B cell (primary cell): ENCODE data around the gene NPAS2. TPM values are rescaled to one million over a fixed set of nuclear protein-coding genes. Genes with fewer than 3 reads are reported as not detected.

Experiments used
- ATAC-seq: fragments of 200-7000 bp; cut with Tn5 transposase; one replicate; pipeline ENCODE4 v1.10.0; 2021; ENCODE audit warnings: low read depth, mild to moderate bottlenecking, moderate number of reproducible peaks, moderate library complexity
- CTCF ChIA-PET: fragments of 350-600 bp; sonication (Branson Sonifier 250); formaldehyde crosslinking; loops from one replicate; lab custom pipeline; 2021; ENCODE audit warnings: antibody characterized with exemption, inconsistent platforms; lab: Charles Lee
- POLR2A ChIA-PET: fragments of 350-600 bp; sonication (Branson Sonifier 250); formaldehyde crosslinking; loops from one replicate; lab custom pipeline; 2021; ENCODE audit warnings: antibody characterized with exemption; lab: Charles Lee
- DNase-seq: peaks from one replicate; pipeline ENCODE4 v3.0.0; 2013
- H2AFZ ChIP-seq: 2 replicates; pipeline ENCODE4 v1.6.1; 2012; ENCODE audit warnings: mild to moderate bottlenecking, low read depth, low read length; ENCODE audit not compliant: insufficient read depth, poor library complexity, severe bottlenecking
- H3K27ac ChIP-seq, 2 donors: 1 replicate in 1 of 2; 2 replicates in 1 of 2; pipeline ENCODE4 v1.5.1; 2012 to 2013; ENCODE audit warnings: low read length in 2 of 2, mild to moderate bottlenecking in 2 of 2, moderate library complexity in 1 of 2
- H3K27me3 ChIP-seq, 4 experiments: fragments of 200-600 bp in 1 of 4; sonication (generic) in 1 of 4; replicated peaks in 1 of 4; 1 replicate in 2 of 4; 2 replicates in 2 of 4; pipeline versions ENCODE4 v1.6.1 to v1.7.0; 2013 to 2016; ENCODE audit warnings: low read length in 3 of 4, mild to moderate bottlenecking in 2 of 4, mixed read lengths in 1 of 4, moderate library complexity in 1 of 4; ENCODE audit not compliant: insufficient read depth in 4 of 4, control insufficient read depth in 3 of 4; ENCODE audit errors: control extremely low read depth in 1 of 4
- H3K36me3 ChIP-seq, 2 experiments: replicated peaks in 1 of 2; 1 replicate in 1 of 2; 2 replicates in 1 of 2; pipeline versions ENCODE4 v1.6.1 to v1.7.1; 2013; ENCODE audit warnings: low read length in 1 of 2; ENCODE audit not compliant: insufficient read depth in 2 of 2, control insufficient read depth in 1 of 2; ENCODE audit errors: control extremely low read depth in 1 of 2, extremely low read depth in 1 of 2
- H3K4me1 ChIP-seq, 2 donors: fragments of 200-600 bp in 1 of 2; sonication (generic) in 1 of 2; 1 replicate in 1 of 2; 2 replicates in 1 of 2; pipeline versions ENCODE4 v1.5.1 to v1.6.1; 2013 to 2017; ENCODE audit warnings: low read length in 2 of 2; ENCODE audit not compliant: control insufficient read depth in 2 of 2, insufficient read depth in 2 of 2
- H3K4me2 ChIP-seq: replicated peaks from 2 replicates; pipeline ENCODE3; 2012; ENCODE audit warnings: mild to moderate bottlenecking, low read depth, low read length; ENCODE audit not compliant: poor library complexity, severe bottlenecking
- H3K4me3 ChIP-seq, 5 experiments: fragments of 200-600 bp in 1 of 5; sonication (generic) in 1 of 5; 1 replicate in 3 of 5; 2 replicates in 2 of 5; pipeline versions ENCODE4 v1.5.1 to v1.7.0; 2011 to 2016; ENCODE audit warnings: low read length in 4 of 5, mild to moderate bottlenecking in 4 of 5, low read depth in 2 of 5, control low read depth in 1 of 5, moderate library complexity in 1 of 5; ENCODE audit not compliant: insufficient read depth in 1 of 5; ENCODE audit errors: control extremely low read depth in 1 of 5, extremely low read depth in 1 of 5
- H3K79me2 ChIP-seq: fragments of 200-600 bp; sonication (generic); one replicate; pipeline ENCODE4 v1.6.0; 2016; ENCODE audit warnings: low read length; ENCODE audit not compliant: control insufficient read depth, insufficient read depth
- H3K9ac ChIP-seq: fragments of 200-600 bp; sonication (generic); 2 replicates; pipeline ENCODE4 v1.6.1; 2017; ENCODE audit warnings: mild to moderate bottlenecking, low read length, moderate library complexity
- H3K9me3 ChIP-seq, 3 donors: one replicate each; pipeline versions ENCODE4 v1.6.1 to v1.7.1; 2013; ENCODE audit warnings: low read length in 2 of 3; ENCODE audit not compliant: control insufficient read depth in 2 of 3, insufficient read depth in 1 of 3; ENCODE audit errors: control extremely low read depth in 1 of 3
- H4K20me1 ChIP-seq: 2 replicates; pipeline ENCODE4 v1.6.0; 2012; ENCODE audit warnings: mild to moderate bottlenecking, low read length; ENCODE audit not compliant: insufficient read depth, control insufficient read depth, poor library complexity, severe bottlenecking
- H3K27ac Mint-ChIP-seq: one replicate; pipeline ENCODE4 v1.8.0; 2021; ENCODE audit warnings: mixed read lengths
- H3K27me3 Mint-ChIP-seq: one replicate; pipeline ENCODE4 v1.8.0; 2021; ENCODE audit warnings: mixed read lengths
- H3K4me1 Mint-ChIP-seq: one replicate; pipeline ENCODE4 v1.8.0; 2021; ENCODE audit warnings: mixed read lengths
- H3K4me3 Mint-ChIP-seq: one replicate; pipeline ENCODE4 v1.8.0; 2021; ENCODE audit warnings: mixed read lengths
- H3K9me3 Mint-ChIP-seq: one replicate; pipeline ENCODE4 v1.8.0; 2022; ENCODE audit warnings: mixed read lengths; ENCODE audit not compliant: insufficient read depth
- CTCF ChIP-seq: fragments of 200-600 bp; IDR thresholded peaks from one replicate; pipeline ENCODE4 v1.8.0; 2022; ENCODE audit warnings: antibody characterized with exemption, mild to moderate bottlenecking
- EZH2 ChIP-seq: IDR thresholded peaks from 2 replicates; pipeline ENCODE4 v1.6.1; 2012; ENCODE audit warnings: borderline replicate concordance, low read depth, mild to moderate bottlenecking, moderate library complexity, low read length; ENCODE audit not compliant: insufficient read depth, poor library complexity, severe bottlenecking
- WGBS: methylation state at CpG from one replicate; pipeline ENCODE4 v1.1.5; 2013; ENCODE audit warnings: missing lambda C conversion rate; ENCODE audit not compliant: insufficient coverage; 5-methylcytosine and 5-hydroxymethylcytosine counted together
- intact Hi-C: fragments of 100-400 bp; cut with micrococcal nuclease; formaldehyde crosslinking; loops from one replicate; pipeline ENCODE4 v1.10.0; 2022
- polyA plus RNA-seq: library from polyadenylated mRNA; depleted of rRNA; stranded (reverse); fragments of >200 nt; gene quantifications from 2 replicates; pipeline ENCODE4 v1.2.3, GENCODE V29; 2012
- total RNA-seq, 2 donors: library from RNA; stranded (reverse); fragments of 120-200 nt in 1 of 2; gene quantifications; 1 replicate in 1 of 2; 2 replicates in 1 of 2; pipeline versions ENCODE4 v1.2.3 to v1.2.4, GENCODE V29; 2013 to 2022

The NPAS2 gene
- total and polyA plus RNA-seq, 2 donors (not counting 1 experiment from before 2014, with no cell fraction given): not detected

GRCh38 chr2:100957996-100958653 is 138.2 kb downstream of the NPAS2 start:
- 90% methylated on average over 13 of the region's 16 CpGs for WGBS
- no peak overlapping the region for H3K9ac ChIP-seq
- DNase-seq: no peak
- H3K9me3 ChIP-seq: peaks cover 0 to 8% (median 0%) of the 10 kb centered on the region in 3 donors
- no peak overlapping the region for H3K4me3 ChIP-seq
- no peak overlapping the region for H2AFZ ChIP-seq
- H4K20me1 ChIP-seq: no peaks in the 10 kb centered on the region
- intact Hi-C loops: no loop called here
- no peak for TF ChIP-seq CTCF
- no peaks in the 10 kb centered on the region for H3K4me1 Mint-ChIP-seq
- peaks cover 18% of the 10 kb centered on the region for H3K27me3 Mint-ChIP-seq
- no peaks in the 10 kb centered on the region for H3K4me1 ChIP-seq
- H3K27ac ChIP-seq: no peak overlapping the region
- H3K4me2 ChIP-seq: no peak overlapping the region
- peaks cover 0 to 12% (median 0%) of the 10 kb centered on the region in 4 experiments for H3K27me3 ChIP-seq
- H3K27ac Mint-ChIP-seq: no peak overlapping the region
- no peaks in the 10 kb centered on the region for H3K9me3 Mint-ChIP-seq
- H3K4me3 Mint-ChIP-seq: no peak overlapping the region
- POLR2A ChIA-PET: no interaction called here
- no peaks in the 10 kb centered on the region for H3K36me3 ChIP-seq
- CTCF ChIA-PET: no interaction called here
- no peak for ATAC-seq
- no peaks in the 10 kb centered on the region for H3K79me2 ChIP-seq

GRCh38 chr2:100959225-100959880 is 139.4 kb downstream of the NPAS2 start:
- Histone ChIP-seq H3K27ac (no peak overlapping the region), H3K9me3 (peaks cover 0 to 8% (median 0%) of the 10 kb centered on the region in 3 donors), H3K4me2 (no peak overlapping the region), H3K4me3 (no peak overlapping the region), H2AFZ (no peak overlapping the region), H3K79me2 (no peaks in the 10 kb centered on the region), H4K20me1 (no peaks in the 10 kb centered on the region), H3K27me3 (peaks cover 0 to 10% (median 0%) of the 10 kb centered on the region in 4 experiments), H3K36me3 (no peaks in the 10 kb centered on the region), H3K9ac (no peak overlapping the region), H3K4me1 (no peaks in the 10 kb centered on the region)
- DNase-seq (no peak), ATAC-seq (no peak)
- intact Hi-C loops: no loop called here
- WGBS: no CpG with 5 or more reads among the region's 6 CpGs
- no peaks in the 10 kb centered on the region for H3K4me1 Mint-ChIP-seq
- no peak overlapping the region for H3K27ac Mint-ChIP-seq
- TF ChIP-seq EZH2 (no peak), CTCF (no peak)
- H3K27me3 Mint-ChIP-seq: peaks cover 18% of the 10 kb centered on the region
- H3K4me3 Mint-ChIP-seq: no peak overlapping the region
- POLR2A ChIA-PET: no interaction called here
- no peaks in the 10 kb centered on the region for H3K9me3 Mint-ChIP-seq
- CTCF ChIA-PET: no interaction called here
